HG03025 (cell line): ENCODE data around the gene PTAFR.

Source experiments
- ATAC-seq: cut with Tn5 transposase; IDR thresholded peaks from one replicate; pipeline ENCODE4 v1.9.1; 2021; ENCODE audit warnings: mild to moderate bottlenecking, moderate library complexity; ENCODE audit not compliant: unreplicated experiment, low FRiP score

The PTAFR gene, protein sequence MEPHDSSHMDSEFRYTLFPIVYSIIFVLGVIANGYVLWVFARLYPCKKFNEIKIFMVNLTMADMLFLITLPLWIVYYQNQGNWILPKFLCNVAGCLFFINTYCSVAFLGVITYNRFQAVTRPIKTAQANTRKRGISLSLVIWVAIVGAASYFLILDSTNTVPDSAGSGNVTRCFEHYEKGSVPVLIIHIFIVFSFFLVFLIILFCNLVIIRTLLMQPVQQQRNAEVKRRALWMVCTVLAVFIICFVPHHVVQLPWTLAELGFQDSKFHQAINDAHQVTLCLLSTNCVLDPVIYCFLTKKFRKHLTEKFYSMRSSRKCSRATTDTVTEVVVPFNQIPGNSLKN

DNA sequence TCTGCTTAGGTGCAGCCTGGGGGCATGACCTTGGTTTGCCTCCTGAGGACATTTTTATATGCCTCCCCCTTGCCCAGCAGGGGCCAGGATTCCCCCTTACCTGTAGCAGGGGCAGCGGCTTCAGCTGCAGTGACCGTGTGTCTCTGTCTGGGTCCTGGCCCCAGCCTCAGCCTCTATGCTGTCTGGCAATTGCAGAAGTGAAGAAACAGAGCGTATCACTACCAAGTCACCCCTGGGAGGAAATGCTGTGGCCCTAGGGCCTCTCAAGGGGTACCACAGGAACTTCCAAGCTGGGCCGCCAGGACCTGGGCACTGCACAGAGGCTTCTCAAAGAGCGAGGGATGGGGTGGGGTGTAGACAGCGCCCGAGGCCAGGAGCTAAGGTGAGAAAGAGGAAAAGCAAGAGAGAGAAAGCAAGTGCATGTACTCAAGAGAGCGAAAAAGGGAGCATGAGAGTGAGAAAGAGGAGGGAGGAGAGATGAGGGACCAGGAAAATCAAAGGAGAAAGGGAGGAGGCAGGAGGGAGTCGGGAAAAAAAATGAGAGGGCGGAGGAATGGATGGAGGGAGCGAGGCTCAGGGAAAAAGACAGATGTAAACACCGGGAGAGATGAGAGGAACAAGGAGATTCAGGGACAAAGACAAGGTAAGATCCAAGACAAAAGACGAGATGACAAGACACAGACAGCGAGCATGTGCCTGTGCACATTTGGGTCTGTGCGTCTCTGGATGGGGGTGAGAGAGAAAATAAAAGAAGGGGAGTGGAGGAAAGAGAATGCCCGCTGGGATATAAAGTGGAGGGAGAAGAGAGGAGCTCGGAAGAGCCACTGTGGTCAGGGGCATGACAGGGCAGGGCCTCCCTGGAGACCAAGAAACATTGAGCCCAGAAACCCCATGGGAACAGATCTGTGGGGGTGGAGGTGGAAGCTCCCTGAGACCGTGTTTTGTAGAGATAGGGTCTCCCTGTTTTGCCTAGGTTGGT, at the start of gene PTAFR:
TSS of gene PTAFR (minus strand) at position 199 of the 979 bp plus-strand sequence. CDS start 25,669 bp downstream, outside the sequence.
- ATAC-seq: no peak

DNA sequence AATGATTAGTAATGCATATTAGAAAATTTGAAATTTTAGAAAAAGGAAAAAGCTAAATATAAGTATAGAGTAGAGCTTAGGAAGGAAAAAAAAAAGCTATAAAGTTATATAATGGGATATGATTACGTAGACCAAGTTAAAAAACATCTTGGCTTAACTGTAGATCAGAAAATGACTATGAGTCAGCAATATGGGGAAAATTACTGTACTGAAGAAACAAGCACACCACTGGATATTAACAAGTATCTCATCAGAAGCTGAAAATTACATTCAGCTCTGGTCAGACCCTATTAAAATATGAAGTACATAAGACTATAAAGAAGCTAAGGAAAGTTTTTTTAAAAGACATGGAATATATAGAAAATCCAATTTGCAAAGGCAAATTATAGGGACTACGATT, 36.8 kb upstream of the PTAFR start:
- no peak for ATAC-seq

DNA sequence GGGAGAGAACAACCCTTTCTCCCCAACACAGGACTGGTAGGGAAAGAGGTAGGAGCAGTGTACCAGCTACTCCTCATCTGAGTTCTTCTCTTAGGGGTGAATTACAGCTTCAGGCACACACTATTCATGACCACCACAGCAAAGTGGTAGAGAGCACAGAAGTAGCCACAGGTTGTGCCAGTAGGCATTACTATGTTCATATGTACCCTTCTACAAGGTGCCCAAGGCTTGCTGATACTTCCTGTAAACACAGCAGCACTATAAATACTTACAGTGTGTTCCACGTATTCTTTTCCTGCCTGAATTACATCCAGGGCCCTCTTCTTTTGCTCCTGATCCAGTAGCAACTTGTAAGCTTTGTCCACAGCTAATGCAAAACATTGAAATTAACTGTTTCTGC, 33.2 kb upstream of the PTAFR start:
- no peak for ATAC-seq

DNA sequence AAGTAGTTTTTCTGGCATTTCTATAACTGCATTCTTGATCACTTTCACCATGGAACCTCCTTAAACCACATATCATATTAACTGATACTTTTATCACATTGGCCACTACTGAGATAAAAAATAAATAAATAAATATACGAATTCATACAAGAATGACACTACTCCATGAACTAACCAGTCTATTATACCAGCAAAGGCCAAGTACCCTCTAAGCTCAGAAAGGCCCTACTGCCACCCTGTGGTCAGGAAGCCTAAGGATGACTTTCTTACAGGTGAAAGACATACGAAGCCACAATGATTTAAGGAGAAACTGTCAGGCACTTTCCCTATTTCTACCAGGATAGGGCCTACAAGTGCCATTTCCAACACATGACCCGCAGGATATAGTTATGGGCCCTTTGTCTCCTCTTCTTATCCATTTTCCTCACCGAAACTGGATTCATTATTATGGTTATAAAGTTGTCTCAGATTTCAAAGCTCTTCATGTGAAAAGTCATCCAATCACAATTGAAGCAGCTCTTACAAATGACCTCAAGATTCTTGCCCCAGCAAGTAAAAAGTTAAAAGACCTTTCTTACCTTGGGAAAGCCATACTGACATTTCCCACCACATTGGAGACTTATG, 32.4 kb upstream of the PTAFR start:
- ATAC-seq: no peak

DNA sequence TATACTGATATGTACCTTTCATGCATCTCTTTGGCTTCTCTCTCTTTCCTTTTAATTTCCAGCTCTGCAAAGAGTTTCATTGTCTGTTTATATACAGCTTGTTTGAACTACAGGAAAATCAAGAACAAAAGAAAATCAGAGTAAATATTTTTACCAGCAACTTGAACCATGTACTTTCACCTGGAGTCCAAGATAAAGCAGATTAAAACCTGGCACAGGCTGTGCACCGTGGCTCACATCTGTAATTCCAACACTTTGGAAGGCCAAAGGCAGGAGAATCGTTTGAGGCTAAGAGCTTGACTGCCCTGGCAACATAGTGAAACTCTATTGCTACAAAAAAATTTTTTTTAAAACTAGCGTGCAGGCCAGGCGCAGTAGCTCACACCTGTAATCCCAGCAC, 28.8 kb upstream of the PTAFR start:
- ATAC-seq: no peak

DNA sequence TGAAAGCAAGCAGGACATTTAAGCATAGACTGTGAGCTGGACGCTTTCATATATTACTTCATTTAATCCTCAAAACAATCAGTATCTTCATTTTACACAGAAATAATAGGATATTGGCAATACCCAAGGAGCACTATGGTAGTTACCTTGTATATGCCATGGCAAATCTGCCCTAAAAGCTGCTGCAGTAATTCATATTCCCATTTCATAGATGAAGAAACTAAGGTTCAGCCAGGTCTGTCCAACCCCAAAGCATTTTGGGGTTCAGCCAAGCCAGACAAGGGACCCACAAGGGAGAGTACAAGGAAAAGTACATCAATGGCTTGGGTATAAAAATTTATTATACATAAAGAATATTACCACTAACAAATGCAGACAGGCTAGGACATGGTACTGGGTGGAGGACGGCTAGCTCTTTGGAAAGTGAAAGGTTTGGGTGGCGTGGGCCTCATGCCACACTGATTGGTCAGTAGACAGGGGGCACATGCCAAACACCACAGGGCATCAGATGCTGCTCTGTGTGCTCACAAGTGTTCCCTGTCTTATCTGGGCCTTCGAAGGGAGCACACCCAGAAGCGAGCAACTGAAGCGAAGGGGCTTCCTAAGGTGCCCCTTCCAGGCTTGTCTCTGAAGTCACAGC, 23.9 kb upstream of the PTAFR start:
- no peak for ATAC-seq

DNA sequence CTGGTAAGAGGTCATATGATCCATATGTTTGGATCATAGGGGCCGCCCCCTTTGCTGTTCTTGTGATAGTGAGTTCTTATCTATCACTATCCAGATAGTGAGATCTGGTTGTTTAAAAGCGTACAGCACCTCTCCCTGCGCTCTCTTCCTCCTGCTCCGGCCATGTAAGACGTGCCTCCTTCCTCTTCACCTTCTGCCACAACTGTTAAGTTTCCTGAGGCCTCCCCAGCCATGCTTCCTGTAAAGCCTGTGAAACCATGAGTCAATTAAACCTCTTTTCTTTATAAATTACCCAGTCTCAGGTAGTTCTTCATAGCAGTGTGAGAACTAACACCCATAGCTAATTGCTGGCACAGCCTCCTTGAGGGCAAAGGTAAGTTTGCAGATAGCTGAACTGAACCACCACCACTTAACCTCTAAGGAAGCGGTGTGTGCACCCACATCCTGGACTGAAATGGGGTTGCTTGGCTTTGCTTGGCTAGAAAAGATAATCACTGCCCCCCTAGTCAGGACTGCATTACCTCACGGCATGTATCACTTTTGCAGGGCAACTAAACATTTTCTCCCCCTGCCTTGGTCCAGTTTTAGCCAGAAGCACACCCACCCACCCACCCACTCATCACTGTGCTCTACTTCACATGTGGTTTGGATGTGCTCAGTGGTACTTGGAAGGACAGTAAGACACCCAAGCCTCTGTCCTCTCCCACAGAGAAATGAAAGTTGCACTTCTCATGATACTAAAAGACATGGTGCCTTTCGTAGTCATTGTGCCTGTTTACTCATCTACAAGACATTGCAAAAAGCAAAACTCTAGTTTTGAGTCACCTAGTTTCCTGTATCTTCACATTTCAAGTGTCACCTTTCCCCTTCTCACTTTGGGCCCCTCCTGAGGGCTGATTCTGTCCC, 23.1 kb upstream of the PTAFR start:
- peak; percentile 63 for ATAC-seq

DNA sequence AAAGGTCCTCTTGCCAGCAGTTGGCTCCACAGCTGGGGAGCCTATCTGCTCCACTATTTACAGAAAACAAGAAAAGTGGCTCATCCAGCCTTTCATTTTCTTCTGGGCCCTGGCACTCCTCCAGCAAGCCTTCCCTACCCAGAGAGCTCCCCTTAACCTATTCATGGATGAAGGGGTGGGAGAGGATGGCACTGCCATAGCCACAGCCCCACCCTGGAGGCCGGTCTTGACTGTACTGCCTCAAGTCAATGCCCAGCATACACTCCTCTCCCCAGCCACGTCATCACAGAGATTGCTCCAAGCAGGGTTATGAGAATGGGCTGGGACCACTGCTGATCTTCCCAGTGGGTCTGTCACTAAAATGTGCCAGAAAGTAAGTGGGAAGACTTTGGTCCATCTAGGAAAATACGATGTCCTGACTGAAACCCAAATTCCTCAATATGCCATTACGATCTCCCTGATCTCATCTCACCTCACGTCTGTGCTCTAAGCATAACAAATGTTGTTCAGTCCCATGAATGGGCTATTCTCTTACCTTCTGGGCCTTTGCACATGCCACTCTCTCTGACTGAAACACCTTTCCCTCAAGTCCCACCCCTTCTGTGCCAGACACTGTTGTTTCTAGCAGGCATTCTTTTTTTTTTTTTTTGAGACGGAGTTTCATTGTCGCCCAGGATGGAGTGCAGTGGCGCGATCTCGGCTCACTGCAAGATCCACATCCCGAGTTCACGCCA, 21.4 kb upstream of the PTAFR start:
- ATAC-seq: no peak

DNA sequence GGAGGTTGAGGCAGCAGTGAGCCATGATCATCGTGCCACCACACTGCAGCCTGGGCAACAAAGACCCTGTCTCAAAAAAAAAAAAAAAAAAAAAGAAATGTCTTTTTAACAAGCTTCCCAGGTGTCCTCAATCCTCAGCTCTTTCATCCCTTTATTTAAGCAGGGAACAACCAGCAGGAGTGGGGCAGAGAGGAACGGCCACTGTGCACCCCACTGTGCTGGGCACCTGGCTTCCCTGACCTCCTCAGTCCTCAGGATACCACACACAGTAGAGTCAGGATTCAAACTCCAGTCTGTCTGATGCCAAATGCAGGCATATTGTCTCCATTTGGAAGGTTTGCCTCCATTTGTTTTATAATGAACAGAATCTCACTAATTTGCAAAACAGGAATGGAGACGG, 19.8 kb upstream of the PTAFR start:
- no peak for ATAC-seq

DNA sequence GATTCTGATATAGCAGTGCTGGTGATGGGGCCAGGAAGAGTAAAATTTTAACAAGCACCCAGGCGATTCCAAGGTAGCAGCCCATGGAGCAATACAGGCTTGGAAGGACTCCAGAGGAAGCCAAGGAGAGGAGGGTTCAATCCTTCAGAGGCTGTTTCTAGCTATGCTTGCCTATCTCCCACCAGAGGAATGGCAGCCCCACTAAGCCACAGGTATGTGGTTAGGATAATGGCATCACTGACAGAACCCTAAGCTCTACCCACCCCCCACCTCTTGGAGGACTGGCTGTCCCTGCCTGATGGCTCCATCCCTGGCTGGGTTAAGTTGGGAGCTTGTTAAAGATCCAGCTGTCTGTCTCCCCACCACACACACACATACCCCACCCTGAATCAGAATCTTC, 19.3 kb upstream of the PTAFR start:
- no peak for ATAC-seq

DNA sequence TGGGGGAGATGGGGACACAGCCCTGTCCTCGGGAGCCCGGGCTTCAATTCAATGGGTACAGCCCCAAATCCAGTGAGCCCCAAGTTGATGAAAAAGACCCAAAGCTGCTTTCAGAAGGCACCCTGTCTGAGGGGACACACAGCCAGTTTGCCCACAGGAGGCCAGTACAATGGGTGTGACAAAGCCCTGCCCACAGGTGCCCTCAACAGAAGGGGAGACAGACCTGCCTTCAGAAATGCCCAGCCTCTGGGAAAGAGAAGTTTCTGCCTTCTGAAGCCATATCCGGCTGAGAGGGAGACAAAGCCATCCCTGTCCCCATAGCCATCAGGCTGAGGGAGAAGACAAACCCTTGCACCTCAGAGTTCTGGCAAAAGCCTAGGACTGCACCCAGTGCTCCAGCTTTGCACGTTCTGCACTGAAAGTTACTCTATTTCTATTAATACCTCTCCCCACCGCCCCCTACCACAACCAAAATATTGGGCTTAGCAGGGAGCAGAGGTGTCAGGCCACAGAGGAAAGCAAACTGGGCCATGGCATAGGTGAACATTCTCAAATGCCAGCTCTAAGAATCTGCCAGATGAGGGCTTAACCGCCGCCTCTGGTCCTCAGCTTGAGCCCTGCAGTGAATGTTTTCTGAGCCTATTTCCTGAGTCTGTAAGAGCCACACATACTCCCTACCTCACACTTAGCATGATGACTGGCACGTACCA, 18.0 kb upstream of the PTAFR start:
- no peak for ATAC-seq

DNA sequence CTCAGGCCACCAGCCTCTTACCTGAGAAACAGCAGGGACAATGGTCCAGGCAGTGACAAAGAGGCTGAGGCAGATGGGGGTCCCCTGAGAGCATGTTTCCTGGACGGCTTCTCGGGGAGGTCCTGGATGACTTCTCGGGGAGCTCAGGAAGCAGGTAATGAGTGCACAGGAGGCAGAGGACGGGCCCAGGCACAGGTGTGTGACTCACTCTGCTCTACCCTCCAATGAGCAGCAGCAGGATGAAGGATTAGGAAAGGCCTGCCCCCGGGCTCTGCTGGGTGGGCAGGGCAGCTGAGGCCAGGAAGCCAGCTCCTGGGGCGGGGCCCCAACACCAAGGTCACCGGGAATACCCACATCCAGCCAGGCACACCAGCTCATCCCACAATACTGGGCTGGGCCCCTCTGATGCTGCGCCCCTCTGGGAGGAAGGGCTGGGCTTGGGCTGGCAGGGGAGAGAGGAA, 17.2 kb upstream of the PTAFR start:
- no peak for ATAC-seq

DNA sequence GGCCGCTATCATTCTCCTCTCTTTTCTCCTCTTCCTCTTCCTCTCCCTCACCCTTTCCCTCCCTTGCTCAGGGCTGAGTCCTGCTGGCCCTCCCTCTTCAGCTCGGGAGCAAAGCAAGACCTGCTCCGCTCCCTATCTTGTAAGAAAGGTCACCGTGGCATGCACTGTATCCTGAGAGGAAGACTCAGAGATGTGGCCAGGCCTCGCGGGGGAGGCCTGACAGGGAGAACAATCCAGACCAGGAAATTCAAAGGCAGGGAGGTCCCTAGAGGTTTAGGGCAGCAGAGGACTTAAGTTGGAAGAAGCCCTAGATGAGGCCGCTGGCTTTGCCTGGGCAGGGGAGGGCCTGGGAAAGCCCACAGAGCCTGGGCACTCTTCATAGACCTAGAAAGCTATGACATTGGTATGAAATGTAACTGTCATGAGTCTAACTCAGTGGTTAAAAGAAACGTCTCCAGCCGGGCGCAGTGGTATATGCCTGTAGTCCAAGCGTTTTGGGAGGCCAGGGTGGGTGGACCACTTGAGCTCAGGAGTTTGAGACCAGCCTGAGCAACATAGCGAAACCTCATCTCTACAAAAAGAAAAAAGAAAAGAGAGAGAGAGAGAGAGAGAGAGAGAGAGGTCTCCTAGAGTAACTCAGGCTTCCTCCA, 14.6 kb upstream of the PTAFR start:
- no peak for ATAC-seq

DNA sequence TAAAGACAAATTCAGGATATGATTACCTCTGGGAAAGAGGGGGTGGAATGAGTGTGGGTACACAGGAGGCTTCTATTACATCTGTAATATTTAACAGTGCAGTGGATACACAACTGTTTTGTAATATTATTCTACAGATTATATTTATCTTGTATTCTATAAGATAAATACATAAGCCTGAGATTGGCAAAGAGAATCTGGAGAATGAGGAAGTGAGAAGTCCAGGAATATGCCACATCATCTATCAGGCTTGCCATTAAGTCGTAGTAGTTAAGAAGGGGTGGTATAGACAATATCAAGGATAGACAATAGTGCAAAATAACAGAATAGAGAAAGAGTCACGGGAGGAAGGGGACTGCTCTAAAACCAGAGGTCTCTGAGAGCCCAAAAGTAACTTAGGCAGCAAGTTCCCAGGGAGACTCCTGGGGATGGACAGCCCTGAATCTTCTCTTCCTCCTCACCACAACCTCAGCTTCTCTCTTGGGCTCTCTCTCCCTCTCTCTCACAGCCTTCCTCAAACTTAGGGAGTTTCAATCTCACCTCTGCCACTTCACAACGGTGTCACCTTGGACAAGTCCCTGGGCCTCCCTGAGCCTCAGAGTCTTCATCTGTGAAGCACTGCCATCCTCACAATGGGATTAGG, 14.0 kb upstream of the PTAFR start:
- ATAC-seq: no peak

DNA sequence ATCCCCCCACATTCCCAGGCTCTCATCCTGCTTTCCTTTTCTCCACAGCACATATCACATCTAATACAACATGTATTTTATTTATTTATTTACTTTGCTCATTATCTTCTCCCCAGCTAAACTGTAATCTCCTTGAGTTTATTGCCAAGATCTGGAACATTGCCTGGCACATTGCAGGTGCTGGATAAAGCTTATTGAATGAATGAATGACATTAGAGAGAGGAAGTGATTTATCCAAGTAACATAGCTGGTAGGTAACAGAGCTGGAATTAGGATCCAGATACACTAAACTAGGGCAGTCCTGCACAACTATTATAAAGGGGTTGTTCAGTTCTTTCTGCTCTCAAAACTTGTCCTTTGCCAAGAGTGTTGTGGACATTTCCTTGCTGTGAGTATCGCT, 8.6 kb upstream of the PTAFR start:
- ATAC-seq: no peak

DNA sequence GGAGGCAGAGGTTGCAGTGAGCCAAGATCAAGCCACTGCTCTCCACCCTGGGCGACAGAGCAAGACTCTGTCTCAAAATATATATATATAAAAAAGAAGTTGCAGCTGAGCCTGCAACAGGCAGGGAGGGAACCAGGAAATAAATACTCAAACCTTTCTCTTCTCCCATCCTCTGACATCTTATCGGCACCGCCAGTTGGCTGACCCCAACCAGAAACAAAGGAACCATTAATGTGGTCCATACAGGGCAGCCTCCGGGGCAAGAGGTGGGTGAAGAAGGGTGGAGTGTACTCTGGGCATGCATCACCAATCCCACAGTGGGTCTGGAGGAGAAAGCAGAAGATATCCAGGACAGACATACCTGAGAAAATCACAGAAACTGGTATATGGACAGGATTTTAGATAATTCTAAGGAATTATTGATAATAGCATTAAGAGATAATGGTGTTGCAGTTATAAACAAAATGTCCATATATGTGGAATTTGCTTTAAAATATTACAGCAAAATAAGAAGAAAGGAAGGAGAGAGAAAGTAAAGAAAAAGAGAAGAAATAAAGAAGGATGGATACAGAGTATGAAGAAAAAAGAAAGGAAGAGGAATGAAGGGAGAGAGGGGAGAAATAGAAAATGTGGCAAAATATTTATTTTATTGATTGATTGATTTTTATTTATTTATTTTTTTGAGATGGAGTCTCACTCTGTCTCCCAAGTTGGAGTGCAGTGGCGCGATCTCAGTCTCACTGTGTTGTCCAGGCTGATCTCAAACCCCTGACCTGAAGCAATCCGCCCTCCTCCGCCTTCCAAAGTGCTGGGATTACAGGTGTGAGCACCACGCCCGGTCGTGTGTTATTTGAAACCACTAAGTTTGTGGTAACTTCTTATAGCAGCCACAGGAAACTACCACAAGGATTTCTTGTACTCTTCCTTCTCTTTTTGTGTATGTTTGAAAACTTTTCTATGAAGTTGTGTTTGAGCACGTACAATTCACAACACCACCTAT, 4.1 kb upstream of the PTAFR start:
- ATAC-seq: no peak
